ENCODE measurements around the gene KLK8.

- TF ChIP-seq CTCF (IDR thresholded peaks at IDR 0.05; ENCODE audit: insufficient read depth, low read depth, low read length) (no peak), EZH2 (IDR thresholded peaks at IDR 0.05; ENCODE audit: insufficient read depth, low read length) (no peak)
Measured at GRCh38 chr19:50979758-50980157, 21.6 kb downstream of the KLK8 start.

Data from astrocyte (in vitro differentiated cells and primary cell).